ENCODE measurements around the gene TRMT10B.
"Not testable (repeated sequence)": the region's sequence is repeated elsewhere in the genome, so short reads cannot be mapped to it uniquely, and the experiment has no call there.

Gene TRMT10B

GRCh38 chr9:37818849-37819248 is 65.2 kb downstream of the TRMT10B start:
- Histone ChIP-seq H3K23ac (ENCODE audit: low read length) (no peak overlapping the region), H4K5ac (ENCODE audit: low read length) (no peak overlapping the region), H3K4me2 (ENCODE audit: low read length) (no peak overlapping the region), H2AK5ac (ENCODE audit: low read length) (no peak overlapping the region), H2BK120ac (ENCODE audit: low read depth, low read length) (no peak overlapping the region), H3K56ac (ENCODE audit: low read length) (no peak overlapping the region), H3K27me3 (ENCODE audit: insufficient read depth, low read length, poor library complexity) (no peaks in the 10 kb centered on the region), H3K4ac (ENCODE audit: low read depth, low read length) (no peak overlapping the region), H3K79me1 (ENCODE audit: low read length) (no peaks in the 10 kb centered on the region), H2BK5ac (ENCODE audit: low read length) (no peak overlapping the region), H3K9ac (ENCODE audit: low read length) (no peak overlapping the region), H3K18ac (ENCODE audit: low read length) (no peak overlapping the region), H3K79me2 (ENCODE audit: control insufficient read depth, insufficient read depth, low read length) (no peaks in the 10 kb centered on the region), H3K36me3 (ENCODE audit: control insufficient read depth, insufficient read depth, low read length) (no peaks in the 10 kb centered on the region), H2BK15ac (replicated peaks; ENCODE audit: low read depth) (no peak overlapping the region), H3K27ac (ENCODE audit: low read depth, low read length) (no peak overlapping the region), H3K4me1 (ENCODE audit: control insufficient read depth, low read depth, low read length) (no peaks in the 10 kb centered on the region), H3K4me3 (ENCODE audit: low read length) (no peak overlapping the region), H4K8ac (ENCODE audit: low read depth, low read length) (no peak overlapping the region)
- no peak for DNase-seq
- no CpG with 5 or more reads among the region's 2 CpGs for WGBS (ENCODE audit: extremely low coverage, insufficient coverage, low lambda C conversion rate)

- Histone ChIP-seq H3K4me2 (ENCODE audit: low read length) (no peak overlapping the region), H3K4me1 (ENCODE audit: control insufficient read depth, low read depth, low read length) (no peaks in the 10 kb centered on the region), H4K5ac (ENCODE audit: low read length) (no peak overlapping the region), H3K27me3 (ENCODE audit: insufficient read depth, low read length, poor library complexity) (no peaks in the 10 kb centered on the region), H3K9ac (ENCODE audit: low read length) (no peak overlapping the region), H3K23ac (ENCODE audit: low read length) (no peak overlapping the region), H2AK5ac (ENCODE audit: low read length) (no peak overlapping the region), H3K79me1 (ENCODE audit: low read length) (no peaks in the 10 kb centered on the region), H3K4ac (ENCODE audit: low read depth, low read length) (no peak overlapping the region), H2BK120ac (ENCODE audit: low read depth, low read length) (no peak overlapping the region), H4K8ac (ENCODE audit: low read depth, low read length) (no peak overlapping the region), H3K79me2 (ENCODE audit: control insufficient read depth, insufficient read depth, low read length) (no peaks in the 10 kb centered on the region), H3K56ac (ENCODE audit: low read length) (no peak overlapping the region), H3K4me3 (ENCODE audit: low read length) (no peak overlapping the region), H3K36me3 (ENCODE audit: control insufficient read depth, insufficient read depth, low read length) (no peaks in the 10 kb centered on the region), H3K18ac (ENCODE audit: low read length) (no peak overlapping the region), H2BK5ac (ENCODE audit: low read length) (no peak overlapping the region), H2BK15ac (replicated peaks; ENCODE audit: low read depth) (no peak overlapping the region), H3K27ac (ENCODE audit: low read depth, low read length) (no peak overlapping the region)
- DNase-seq = no peak
- WGBS (ENCODE audit: extremely low coverage, insufficient coverage, low lambda C conversion rate) = no CpG with 5 or more reads among the region's 5 CpGs
Observed at GRCh38 chr9:37820142-37820541, 66.5 kb downstream of the TRMT10B start.

- H4K5ac ChIP-seq (ENCODE audit: low read length); H3K56ac ChIP-seq (ENCODE audit: low read length); H3K36me3 ChIP-seq (ENCODE audit: control insufficient read depth, insufficient read depth, low read length); H2BK15ac ChIP-seq (replicated peaks; ENCODE audit: low read depth); H3K27ac ChIP-seq (ENCODE audit: low read depth, low read length); H3K79me1 ChIP-seq (ENCODE audit: low read length); DNase-seq; H3K4me1 ChIP-seq (ENCODE audit: control insufficient read depth, low read depth, low read length); H3K23ac ChIP-seq (ENCODE audit: low read length); H3K4ac ChIP-seq (ENCODE audit: low read depth, low read length); H3K27me3 ChIP-seq (ENCODE audit: insufficient read depth, low read length, poor library complexity); H3K79me2 ChIP-seq (ENCODE audit: control insufficient read depth, insufficient read depth, low read length); H2BK120ac ChIP-seq (ENCODE audit: low read depth, low read length); H4K8ac ChIP-seq (ENCODE audit: low read depth, low read length); H2BK5ac ChIP-seq (ENCODE audit: low read length); H3K4me2 ChIP-seq (ENCODE audit: low read length); H3K18ac ChIP-seq (ENCODE audit: low read length); H2AK5ac ChIP-seq (ENCODE audit: low read length); H3K9ac ChIP-seq (ENCODE audit: low read length); H3K4me3 ChIP-seq (ENCODE audit: low read length): not testable (repeated sequence)
- no CpG with 5 or more reads among the region's 2 CpGs for WGBS (ENCODE audit: extremely low coverage, insufficient coverage, low lambda C conversion rate)
Observed at GRCh38 chr9:37825174-37825573, 71.6 kb downstream of the TRMT10B start.

DNA sequence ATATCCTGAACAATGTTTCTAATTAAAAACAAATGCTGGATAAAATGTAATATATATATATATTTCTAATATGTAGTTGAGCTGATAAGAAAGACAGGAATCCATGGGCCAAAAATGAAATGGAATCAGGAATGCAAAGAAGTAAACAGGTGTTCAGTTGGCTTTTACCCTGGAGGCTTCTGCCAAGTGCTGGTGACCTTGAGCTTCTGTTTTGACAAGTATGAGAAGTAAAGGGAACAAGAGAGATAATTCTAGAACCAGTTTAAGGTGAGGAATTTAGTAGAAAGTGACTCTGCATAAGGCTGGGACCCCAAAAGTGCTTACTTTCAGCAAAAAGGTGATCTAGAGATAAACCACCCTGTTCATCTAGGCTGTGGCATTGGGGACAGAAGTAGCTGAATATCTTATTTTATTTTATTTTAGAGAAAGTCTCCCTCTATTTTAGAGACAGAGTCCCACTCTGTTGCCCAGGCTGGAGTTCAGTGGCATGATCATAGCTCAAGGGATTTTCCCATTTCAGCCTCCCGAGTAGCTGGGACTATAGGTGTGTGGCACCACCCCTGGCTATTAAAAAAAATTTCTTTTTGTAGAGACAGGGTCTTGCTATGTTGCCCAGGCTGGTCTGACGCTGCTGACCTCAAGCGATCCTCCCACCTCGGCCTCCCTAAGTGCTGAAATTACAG is 74.0 kb downstream of the TRMT10B start:
- Histone ChIP-seq H2BK120ac (ENCODE audit: low read depth, low read length) (no peak overlapping the region), H3K4me3 (ENCODE audit: low read length) (no peak overlapping the region), H3K27ac (ENCODE audit: low read depth, low read length) (no peak overlapping the region), H3K79me2 (ENCODE audit: control insufficient read depth, insufficient read depth, low read length) (no peaks in the 10 kb centered on the region), H3K4me2 (ENCODE audit: low read length) (no peak overlapping the region), H4K8ac (ENCODE audit: low read depth, low read length) (no peak overlapping the region), H3K27me3 (ENCODE audit: insufficient read depth, low read length, poor library complexity) (no peaks in the 10 kb centered on the region), H3K18ac (ENCODE audit: low read length) (no peak overlapping the region), H3K36me3 (ENCODE audit: control insufficient read depth, insufficient read depth, low read length) (no peaks in the 10 kb centered on the region), H2AK5ac (ENCODE audit: low read length) (no peak overlapping the region), H2BK15ac (replicated peaks; ENCODE audit: low read depth) (no peak overlapping the region), H3K79me1 (ENCODE audit: low read length) (no peaks in the 10 kb centered on the region), H3K4me1 (ENCODE audit: control insufficient read depth, low read depth, low read length) (no peaks in the 10 kb centered on the region), H3K4ac (ENCODE audit: low read depth, low read length) (no peak overlapping the region), H3K56ac (ENCODE audit: low read length) (no peak overlapping the region), H2BK5ac (ENCODE audit: low read length) (no peak overlapping the region), H3K23ac (ENCODE audit: low read length) (no peak overlapping the region), H4K5ac (ENCODE audit: low read length) (no peak overlapping the region), H3K9ac (ENCODE audit: low read length) (no peak overlapping the region)
- WGBS (ENCODE audit: extremely low coverage, insufficient coverage, low lambda C conversion rate) = no CpG with 5 or more reads among the region's 4 CpGs
- no peak for DNase-seq
